ENCODE results near the gene RIOK2. TPM values are rescaled to one million over a fixed set of nuclear protein-coding genes. Genes with fewer than 3 reads are reported as not detected.
"Not testable (repeated sequence)": the region's sequence is repeated elsewhere in the genome, so short reads cannot be mapped to it uniquely, and the experiment has no call there.

The RIOK2 gene
- 10 to 100 TPM; 21.4 to 32.2 TPM for total RNA-seq

GRCh38 chr5:97183100-97183929 is at the start of gene RIOK2:
RIOK2 (minus strand) TSS chr5:97183247; CDS start chr5:97183191, 56 bp downstream.
- DNase-seq (ENCODE audit: low spot score in 2 of 2), result peak; percentile 88 to 94
- ATAC-seq, result peak; percentile 91 to 93
- peak within 1 kb of the TSS; percentile 94 to 99 for H3K27ac Mint-ChIP-seq
- H3K9me3 Mint-ChIP-seq, result peaks cover 0 to 4% of the 10 kb centered on the region in 2 donors
- peaks cover 15 to 27% of the 10 kb centered on the region in 2 donors for H3K36me3 Mint-ChIP-seq

GRCh38 chr5:97231025-97231636 is 48.1 kb upstream of the RIOK2 start:
- H3K27ac Mint-ChIP-seq, result no peak overlapping the region
- DNase-seq (ENCODE audit: low spot score in 2 of 2), result peak in 1 of 2 donors; percentile 27
- no peaks in the 10 kb centered on the region for H3K36me3 Mint-ChIP-seq
- no peaks in the 10 kb centered on the region for H3K9me3 Mint-ChIP-seq
- peak; percentile 40 to 65 for ATAC-seq

GRCh38 chr5:97229688-97230285 is 46.7 kb upstream of the RIOK2 start:
- no peak for DNase-seq (ENCODE audit: low spot score in 2 of 2)
- H3K9me3 Mint-ChIP-seq, result no peaks in the 10 kb centered on the region
- ATAC-seq, result no peak
- no peaks in the 10 kb centered on the region for H3K36me3 Mint-ChIP-seq
- H3K27ac Mint-ChIP-seq, result no peak overlapping the region

- Mint-ChIP-seq H3K36me3 (no peaks in the 10 kb centered on the region), H3K9me3 (no peaks in the 10 kb centered on the region), H3K27ac (no peak overlapping the region)
- ATAC-seq (no peak), DNase-seq (ENCODE audit: low spot score in 2 of 2) (no peak)
These were observed 46.1 kb upstream of the RIOK2 start for GRCh38 chr5:97229196-97229595.

- Mint-ChIP-seq H3K36me3 (no peaks in the 10 kb centered on the region), H3K27ac (no peak overlapping the region), H3K9me3 (no peaks in the 10 kb centered on the region)
- ATAC-seq, result no peak
- DNase-seq (ENCODE audit: low spot score in 2 of 2), result no peak
These were observed 42.2 kb upstream of the RIOK2 start for GRCh38 chr5:97225222-97225621.

GRCh38 chr5:97224112-97224750 is 41.2 kb upstream of the RIOK2 start:
- no peak for ATAC-seq

GRCh38 chr5:97223596-97223995 is 40.5 kb upstream of the RIOK2 start:
- Mint-ChIP-seq H3K27ac (no peak overlapping the region), H3K9me3 (no peaks in the 10 kb centered on the region), H3K36me3 (no peaks in the 10 kb centered on the region)
- ATAC-seq (no peak), DNase-seq (ENCODE audit: low spot score in 2 of 2) (no peak)

More at GRCh38 chr5:97224112-97224750, 41.2 kb upstream of the RIOK2 start:
- Mint-ChIP-seq H3K27ac (no peak overlapping the region), H3K36me3 (no peaks in the 10 kb centered on the region), H3K9me3 (no peaks in the 10 kb centered on the region)
- DNase-seq (ENCODE audit: low spot score in 2 of 2), result no peak

GRCh38 chr5:97209343-97209742 is 26.3 kb upstream of the RIOK2 start:
- peaks cover 12 to 19% of the 10 kb centered on the region in 2 donors for H3K9me3 Mint-ChIP-seq
- no peak for ATAC-seq
- H3K36me3 Mint-ChIP-seq, result peaks cover 6 to 23% of the 10 kb centered on the region in 2 donors
- no peak for DNase-seq (ENCODE audit: low spot score in 2 of 2)
- no peak overlapping the region for H3K27ac Mint-ChIP-seq

GRCh38 chr5:97208714-97209113 is 25.7 kb upstream of the RIOK2 start:
- Mint-ChIP-seq H3K27ac (no peak overlapping the region), H3K36me3 (peaks cover 2 to 16% of the 10 kb centered on the region in 2 donors), H3K9me3 (peaks cover 8 to 13% of the 10 kb centered on the region in 2 donors)
- ATAC-seq, result no peak
- DNase-seq (ENCODE audit: low spot score in 2 of 2), result no peak

GRCh38 chr5:97208184-97208713 is 25.2 kb upstream of the RIOK2 start:
- Mint-ChIP-seq H3K36me3 (peaks cover 0 to 12% of the 10 kb centered on the region in 2 donors), H3K27ac (no peak overlapping the region), H3K9me3 (peaks cover 5 to 11% of the 10 kb centered on the region in 2 donors)
- DNase-seq (ENCODE audit: low spot score in 2 of 2), result no peak
- no peak for ATAC-seq

- Mint-ChIP-seq H3K36me3 (peaks cover 7 to 21% of the 10 kb centered on the region in 2 donors), H3K27ac (no peak overlapping the region), H3K9me3 (peaks cover 10 to 30% of the 10 kb centered on the region in 2 donors)
- DNase-seq (ENCODE audit: low spot score in 2 of 2) (no peak), ATAC-seq (no peak)
These were observed 11.3 kb upstream of the RIOK2 start for GRCh38 chr5:97194366-97194765.

GRCh38 chr5:97193355-97193688 is 10.3 kb upstream of the RIOK2 start:
- Mint-ChIP-seq H3K36me3 (peaks cover 7 to 21% of the 10 kb centered on the region in 2 donors), H3K27ac (no peak overlapping the region), H3K9me3 (peaks cover 10 to 30% of the 10 kb centered on the region in 2 donors)
- ATAC-seq (no peak), DNase-seq (ENCODE audit: low spot score in 2 of 2) (no peak)

- no peak for ATAC-seq
- DNase-seq (ENCODE audit: low spot score in 2 of 2), result no peak
- peaks cover 7 to 21% of the 10 kb centered on the region in 2 donors for H3K36me3 Mint-ChIP-seq
- H3K9me3 Mint-ChIP-seq, result peaks cover 10 to 30% of the 10 kb centered on the region in 2 donors
- no peak overlapping the region for H3K27ac Mint-ChIP-seq
These were observed 9.7 kb upstream of the RIOK2 start for GRCh38 chr5:97192580-97193354.

GRCh38 chr5:97191893-97192292 is 8.8 kb upstream of the RIOK2 start:
- H3K9me3 Mint-ChIP-seq, result peaks cover 10 to 30% of the 10 kb centered on the region in 2 donors

GRCh38 chr5:97189523-97189922 is 6.5 kb upstream of the RIOK2 start:
- not testable (repeated sequence) for H3K27ac Mint-ChIP-seq; DNase-seq (ENCODE audit: low spot score in 2 of 2); ATAC-seq
- peaks cover 10 to 21% of the 10 kb centered on the region in 2 donors for H3K36me3 Mint-ChIP-seq
- peaks cover 12 to 30% of the 10 kb centered on the region in 2 donors for H3K9me3 Mint-ChIP-seq

More at GRCh38 chr5:97191893-97192292, 8.8 kb upstream of the RIOK2 start:
- DNase-seq (ENCODE audit: low spot score in 2 of 2) (no peak), ATAC-seq (no peak)
- Mint-ChIP-seq H3K27ac (no peak overlapping the region), H3K36me3 (peaks cover 7 to 21% of the 10 kb centered on the region in 2 donors)

- no peak for ATAC-seq
- no peak for DNase-seq (ENCODE audit: low spot score in 2 of 2)
- peaks cover 15 to 22% of the 10 kb centered on the region in 2 donors for H3K36me3 Mint-ChIP-seq
- H3K27ac Mint-ChIP-seq, result peak overlapping the region; percentile 94 to 99
- H3K9me3 Mint-ChIP-seq, result peaks cover 0 to 4% of the 10 kb centered on the region in 2 donors
These were observed 825 bp upstream of the RIOK2 start for GRCh38 chr5:97183930-97184213.

Data from activated naive CD4-positive, alpha-beta T cell treated with anti-CD3 and anti-CD28 coated beads, Interleukin-2, amount 50 U/mL, for 72 hours (primary cell).